Fibroblast of lung (primary cell): ENCODE data around the gene MRPS18A.

Experiments used
- CTCF ChIP-seq, 2 donors: IDR thresholded peaks in 1 of 2; conservative IDR thresholded peaks in 1 of 2; 1 replicate in 1 of 2; 2 replicates in 1 of 2; pipeline ENCODE4 v1.5.1; 2011 to 2012; ENCODE audit warnings: low read length in 2 of 2, control low read depth in 1 of 2, inconsistent platforms in 1 of 2, low read depth in 1 of 2, mild to moderate bottlenecking in 1 of 2
- EZH2 ChIP-seq: IDR thresholded peaks from 2 replicates; pipeline ENCODE4 v1.5.1; 2012; ENCODE audit warnings: low read length, control low read depth, mild to moderate bottlenecking; ENCODE audit errors: missing control alignments

GRCh38 chr6:43657221-43657802 lies 30.3 kb downstream of the MRPS18A start:
- no peak for TF ChIP-seq CTCF (conservative IDR thresholded peaks at IDR 0.05 in 1 of 2, IDR thresholded peaks at IDR 0.05 in 1 of 2; ENCODE audit: low read depth in 1 of 2, low read length in 2 of 2)
- no peak for TF ChIP-seq EZH2
